ENCODE data around the gene ZNF146. TPM values are rescaled to one million over a fixed set of nuclear protein-coding genes. Genes with fewer than 3 reads are reported as not detected.

The ZNF146 gene
- polyA plus RNA-seq, 1 of the 3 experiments (the other 2 are of a cell fraction), result 25.4 TPM

Small RNA genes lying within 50 kb of the gene (small RNA-seq; reads per million reads assigned to genes)
- 0 reads per million in 7 experiments for gene RF00019

Other genes with a start within 250 kb of the ZNF146 start
- gene SDHAF1, start 219.9 kb upstream of the ZNF146 start, polyA plus RNA-seq (2012; rRNA removed), result 22.5 and 25.3 TPM in 2 replicates
- 0.48 and 0.58 TPM in 2 replicates for gene SYNE4, start 206.3 kb upstream of the ZNF146 start, polyA plus RNA-seq (2012; rRNA removed)
- 29.9 and 30.7 TPM in 2 replicates for gene ALKBH6, start 200.9 kb upstream of the ZNF146 start, polyA plus RNA-seq (2012; rRNA removed)
- 7.1 and 13.1 TPM in 2 replicates for gene CLIP3, start 182.2 kb upstream of the ZNF146 start, polyA plus RNA-seq (2012; rRNA removed)
- 6.2 and 6.3 TPM in 2 replicates for gene THAP8, start 160.8 kb upstream of the ZNF146 start, polyA plus RNA-seq (2012; rRNA removed)
- 5.0 and 5.3 TPM in 2 replicates for gene WDR62, start 160.2 kb upstream of the ZNF146 start, polyA plus RNA-seq (2012; rRNA removed)
- 0.18 TPM in 1 of 2 replicates, not detected in the other for gene OVOL3, start 104.0 kb upstream of the ZNF146 start, polyA plus RNA-seq (2012; rRNA removed)
- gene POLR2I, start 100.2 kb upstream of the ZNF146 start, polyA plus RNA-seq (2012; rRNA removed), result 54.8 and 140 TPM in 2 replicates
- gene TBCB, start 99.6 kb upstream of the ZNF146 start, polyA plus RNA-seq (2012; rRNA removed), result 566 and 712 TPM in 2 replicates
- 999 and 1,027 TPM in 2 replicates for gene CAPNS1, start 75.0 kb upstream of the ZNF146 start, polyA plus RNA-seq (2012; rRNA removed)
- not detected in 2 replicates for gene COX7A1, start 62.7 kb upstream of the ZNF146 start, polyA plus RNA-seq (2012; rRNA removed)
- 1.5 and 1.9 TPM in 2 replicates for gene ZNF565, start 441 bp upstream of the ZNF146 start, polyA plus RNA-seq (2012; rRNA removed)
- gene ZFP14, start 164.1 kb downstream of the ZNF146 start, polyA plus RNA-seq (2012; rRNA removed), result 1.1 and 2.5 TPM in 2 replicates
- 2.1 and 2.8 TPM in 2 replicates for gene ZFP82, start 203.5 kb downstream of the ZNF146 start, polyA plus RNA-seq (2012; rRNA removed)

Measured in SK-N-SH (cell line).